Eye (tissue), 1 donor: ENCODE data around the gene LIG1.

ENCODE experiments used
- DNase-seq: peaks from one replicate; pipeline ENCODE4 v3.0.0-alpha.2; 2015

LIG1 gene

DNA sequence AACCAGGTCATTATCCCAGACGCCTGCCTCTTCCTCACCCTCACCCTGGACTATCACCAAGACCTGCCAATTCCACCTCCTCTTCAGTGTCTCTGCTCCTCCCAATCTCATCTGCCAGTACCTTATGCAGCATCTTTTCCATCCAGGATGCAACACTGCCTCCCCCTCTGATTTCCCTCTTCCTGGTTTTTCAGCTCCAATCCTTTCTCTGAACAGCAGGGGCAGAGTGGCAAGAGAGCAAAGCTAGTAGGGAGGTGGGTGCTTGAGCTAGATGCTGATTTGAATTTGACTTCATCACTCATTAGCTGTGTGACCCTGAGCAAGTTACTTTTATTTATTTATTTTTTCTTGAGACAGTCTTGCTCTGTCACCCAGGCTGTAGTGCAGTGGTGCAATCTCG is 100.7 kb downstream of the LIG1 start:
- no peak for DNase-seq
